Measurements from ENCODE around the gene GPSM1.
"Not testable (repeated sequence)": the region's sequence is repeated elsewhere in the genome, so short reads cannot be mapped to it uniquely, and the experiment has no call there.

The GPSM1 gene

DNA sequence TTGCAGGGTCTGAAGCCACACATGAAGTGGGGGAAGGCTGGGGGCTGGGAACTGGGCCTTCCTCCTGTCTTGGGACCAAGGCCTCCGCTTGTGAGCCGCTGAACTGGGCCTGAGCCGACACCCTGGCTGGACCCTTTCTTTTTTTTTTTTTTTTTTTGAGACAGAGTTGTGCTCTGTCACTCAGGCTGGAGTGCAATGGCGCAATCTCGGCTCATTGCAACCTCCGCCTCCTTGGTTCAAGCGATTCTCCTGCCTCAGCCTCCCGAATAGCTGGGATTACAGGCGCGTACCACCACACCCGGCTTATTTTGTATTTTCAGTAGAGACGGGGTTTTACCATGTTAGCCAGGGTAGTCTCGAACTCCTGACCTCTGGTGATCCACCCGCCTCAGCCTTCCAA lies 8.1 kb upstream of the GPSM1 start:
- DNase-seq, result not testable (repeated sequence)

DNA sequence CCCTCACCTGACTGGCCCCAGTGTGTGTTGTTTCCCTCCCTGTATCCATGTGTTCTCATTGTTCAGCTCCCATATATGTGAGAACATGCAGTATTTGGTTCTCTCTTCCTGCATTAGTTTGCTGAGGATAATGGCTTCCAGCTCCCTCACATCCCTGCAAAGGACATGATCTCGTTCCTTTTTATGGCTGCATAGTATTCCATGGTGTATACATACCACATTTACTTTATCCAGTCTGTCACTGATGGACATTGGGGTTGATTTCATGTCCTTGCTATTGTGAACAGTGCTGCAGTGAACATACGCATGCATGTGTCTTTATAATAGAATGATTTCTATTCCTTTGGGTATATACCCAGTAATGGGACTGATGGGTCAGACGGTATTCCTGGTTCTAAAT lies 7.4 kb upstream of the GPSM1 start:
- not testable (repeated sequence) for DNase-seq

DNA sequence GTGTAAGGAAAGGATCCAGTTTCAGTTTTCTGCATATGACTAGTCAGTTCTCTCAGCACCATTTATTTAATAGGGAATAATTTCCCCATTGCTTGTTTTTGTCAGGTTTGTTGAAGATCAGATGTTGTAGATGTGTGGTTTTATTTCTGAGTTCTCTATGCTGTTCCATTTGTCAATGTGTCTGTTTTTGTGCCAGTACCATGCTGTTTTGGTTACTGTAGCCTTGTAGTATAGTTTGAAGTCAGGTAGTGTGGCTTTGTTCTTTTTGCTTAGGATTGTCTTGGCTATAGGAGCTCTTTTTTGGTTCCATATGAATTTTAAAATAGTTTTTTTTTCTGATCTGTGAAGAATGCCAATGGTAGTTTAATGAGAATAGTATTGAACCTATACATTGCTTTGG lies 6.4 kb upstream of the GPSM1 start:
- DNase-seq, result not testable (repeated sequence)

DNA sequence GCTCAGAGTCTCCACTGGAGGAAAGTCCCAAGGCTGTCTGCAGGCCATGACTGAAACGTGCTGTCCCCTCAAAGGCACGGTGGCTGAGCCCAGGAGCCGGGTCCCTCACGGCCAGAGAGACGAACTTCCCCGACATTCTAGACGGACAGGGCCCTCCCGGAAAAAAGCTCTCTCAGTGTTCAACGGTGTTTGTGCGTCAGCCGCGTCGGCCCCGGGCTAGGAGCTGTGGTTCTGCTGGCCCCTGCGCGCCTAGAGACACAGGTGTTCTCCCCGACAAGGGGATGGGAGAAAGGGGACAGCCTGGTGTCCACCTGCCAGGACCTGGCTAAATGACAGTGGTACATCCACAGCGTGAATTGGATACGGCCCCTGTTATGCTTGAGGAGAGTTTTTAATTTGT lies 5.8 kb upstream of the GPSM1 start:
- no peak for DNase-seq

DNA sequence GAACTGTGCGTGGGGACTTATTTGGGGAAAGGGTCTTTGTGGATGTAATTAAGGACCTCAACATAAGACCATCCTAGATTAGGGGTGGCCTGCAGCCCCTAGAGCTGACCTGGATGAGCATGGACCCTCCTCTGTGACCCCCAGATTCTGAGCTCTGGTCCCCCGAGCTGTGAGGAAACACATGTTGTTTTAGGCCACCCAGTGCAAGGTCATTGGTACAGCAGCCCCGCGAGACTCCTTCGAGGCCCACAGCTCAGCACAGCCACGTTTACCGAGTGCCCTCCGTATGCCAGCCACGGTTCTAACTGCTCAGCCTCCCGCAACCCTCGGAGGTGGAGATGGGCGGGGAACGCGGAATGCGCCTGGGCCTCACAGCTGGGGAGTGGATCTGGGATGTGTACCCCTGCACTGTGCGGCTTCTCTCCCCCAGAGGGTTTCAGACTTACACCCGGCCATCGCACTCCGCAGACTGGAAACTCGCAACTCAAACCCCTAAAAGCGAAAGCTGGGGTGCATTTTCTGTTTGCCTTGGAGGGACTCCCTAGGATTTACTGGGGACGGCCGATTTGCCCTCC lies 4.5 kb upstream of the GPSM1 start:
- no peak for DNase-seq

DNA sequence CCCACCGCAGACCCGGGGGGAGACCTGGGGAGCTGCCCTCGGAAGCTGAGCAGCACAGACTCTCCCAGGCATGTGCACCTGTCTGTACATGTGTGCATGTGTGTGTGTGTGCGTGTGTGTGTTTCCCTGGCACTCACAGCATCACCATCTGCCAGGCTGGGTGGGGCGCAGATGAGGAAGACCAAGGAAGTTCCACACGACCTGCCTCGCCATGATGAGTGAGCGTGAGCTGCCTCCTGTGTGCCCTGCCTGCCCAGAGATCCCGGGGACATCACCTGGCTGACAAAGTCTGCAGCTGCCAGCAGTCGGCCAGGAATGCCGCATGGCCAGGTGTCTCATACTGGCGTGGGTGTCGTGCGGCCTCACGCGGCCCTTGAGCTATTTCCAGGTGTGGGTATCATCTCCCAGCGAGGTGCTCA lies 4.0 kb upstream of the GPSM1 start:
- no peak for DNase-seq

DNA sequence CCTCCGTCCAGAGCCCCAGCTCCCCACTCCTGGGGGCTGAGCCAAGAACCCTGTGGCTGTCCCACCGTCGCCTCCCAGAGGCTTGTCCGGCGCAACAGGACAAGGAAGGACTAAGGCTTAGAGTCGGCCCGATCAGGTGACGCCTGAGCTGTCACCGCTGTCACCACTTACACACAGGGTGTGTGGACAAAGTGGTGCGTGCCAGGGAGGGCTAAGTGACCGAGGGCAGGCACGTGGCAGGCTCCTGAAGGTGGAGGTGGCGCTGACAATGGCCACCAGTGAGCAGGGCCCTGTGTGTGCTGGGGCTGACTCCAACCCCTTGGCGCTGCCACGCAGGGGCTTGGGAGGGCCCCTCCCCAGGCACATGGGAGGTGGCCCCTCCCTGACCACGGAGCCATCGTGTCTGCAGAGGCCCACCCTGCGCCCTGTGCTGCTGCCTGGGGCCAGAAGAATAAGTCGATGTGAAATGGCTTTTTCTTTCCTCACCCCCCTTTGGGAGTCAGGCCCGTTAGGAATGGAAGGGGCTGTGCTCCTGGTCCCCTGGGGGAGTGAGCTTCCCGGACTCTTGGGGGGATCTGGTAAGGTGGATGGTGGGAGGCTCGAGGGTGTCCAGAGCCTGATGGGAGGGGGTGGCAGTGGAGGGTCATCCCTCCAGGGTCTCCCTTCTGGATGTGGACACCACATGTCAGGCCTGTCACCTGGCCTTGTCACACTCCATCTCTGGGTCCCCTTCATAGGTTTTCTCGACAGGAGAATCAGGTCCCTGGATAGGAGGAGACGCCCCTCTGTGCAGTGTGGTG lies 2.6 kb upstream of the GPSM1 start:
- no peak for DNase-seq

DNA sequence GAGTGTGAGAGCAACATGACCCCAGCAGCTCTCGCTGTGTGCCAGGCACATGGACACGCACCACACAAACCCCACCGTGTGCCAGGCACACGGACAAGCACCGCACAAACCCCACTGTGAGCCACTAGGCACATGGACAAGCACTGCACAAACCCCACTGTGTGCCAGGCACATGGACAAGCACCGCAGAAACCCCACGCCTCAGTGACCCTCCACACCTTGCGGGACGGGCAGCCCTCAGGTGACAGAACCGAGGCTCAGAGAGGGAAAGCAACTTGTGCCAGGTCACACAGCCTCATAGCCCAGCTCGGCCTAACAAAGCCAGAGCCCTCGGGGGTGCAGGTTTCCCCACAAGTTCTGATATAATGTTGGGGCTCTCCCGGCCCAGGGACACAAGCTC lies 2.0 kb upstream of the GPSM1 start:
- DNase-seq, result no peak

DNA sequence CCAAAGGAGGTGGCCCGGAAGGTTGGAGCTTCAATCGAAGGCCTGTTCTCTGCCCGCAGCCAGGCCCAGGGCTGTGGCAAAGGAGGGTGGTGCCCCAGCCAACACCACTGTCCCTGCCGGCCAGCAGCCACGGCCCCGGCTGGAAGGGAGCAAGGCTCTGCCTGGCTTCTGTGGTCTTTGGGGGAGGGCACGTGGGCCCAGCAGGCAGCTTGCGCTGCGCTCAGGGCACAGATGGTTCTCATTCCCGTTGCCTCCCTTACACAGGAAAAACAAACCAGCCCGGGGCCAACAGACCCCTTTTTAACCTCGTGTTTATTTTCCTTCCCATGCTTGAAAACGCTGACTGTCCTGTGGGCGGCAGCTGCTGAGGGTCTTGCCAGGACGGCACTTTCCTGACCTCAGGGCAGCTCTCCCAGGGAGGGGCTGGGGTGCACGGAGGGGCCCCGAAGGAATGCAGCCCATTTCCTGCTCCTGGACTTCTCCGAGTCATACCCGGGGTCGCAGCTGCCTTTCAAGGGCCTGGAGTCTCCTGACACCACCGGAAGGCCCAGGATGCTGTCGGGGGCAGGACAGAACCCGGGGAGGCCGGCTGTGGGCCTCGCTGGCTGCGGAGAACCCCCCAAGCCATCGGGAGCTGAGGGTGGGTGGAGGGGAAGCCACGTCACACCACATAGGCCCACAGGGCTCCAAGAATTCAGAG lies 1.1 kb upstream of the GPSM1 start:
- no peak for DNase-seq

DNA sequence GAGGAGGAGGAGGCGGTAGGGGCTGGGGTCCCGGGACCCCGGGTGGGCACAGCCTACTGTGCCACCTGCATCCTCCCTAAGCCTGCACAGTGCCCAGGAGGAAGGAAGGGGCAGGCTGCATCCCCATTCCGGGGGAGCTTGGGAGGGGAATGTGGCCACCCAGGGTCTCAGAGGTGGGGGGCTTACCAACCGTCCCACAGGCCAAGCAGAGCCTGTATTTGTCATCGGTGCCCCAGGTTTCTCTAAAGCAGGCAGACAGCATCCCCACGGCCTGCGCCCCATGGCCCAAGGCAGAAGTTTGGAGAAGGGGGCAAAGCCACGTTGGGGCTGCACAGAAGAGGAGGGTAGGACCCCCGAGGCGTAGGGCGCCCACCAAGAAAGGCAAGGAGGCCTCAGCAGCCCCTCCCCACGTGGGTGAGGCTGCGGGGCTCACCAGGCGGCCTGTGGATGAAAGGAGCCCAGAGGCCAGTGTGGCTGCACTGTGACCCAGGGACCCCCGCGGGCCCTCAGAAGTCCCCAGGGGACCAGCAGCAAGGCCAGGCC lies 507 bp upstream of the GPSM1 start:
- no peak for DNase-seq

DNA sequence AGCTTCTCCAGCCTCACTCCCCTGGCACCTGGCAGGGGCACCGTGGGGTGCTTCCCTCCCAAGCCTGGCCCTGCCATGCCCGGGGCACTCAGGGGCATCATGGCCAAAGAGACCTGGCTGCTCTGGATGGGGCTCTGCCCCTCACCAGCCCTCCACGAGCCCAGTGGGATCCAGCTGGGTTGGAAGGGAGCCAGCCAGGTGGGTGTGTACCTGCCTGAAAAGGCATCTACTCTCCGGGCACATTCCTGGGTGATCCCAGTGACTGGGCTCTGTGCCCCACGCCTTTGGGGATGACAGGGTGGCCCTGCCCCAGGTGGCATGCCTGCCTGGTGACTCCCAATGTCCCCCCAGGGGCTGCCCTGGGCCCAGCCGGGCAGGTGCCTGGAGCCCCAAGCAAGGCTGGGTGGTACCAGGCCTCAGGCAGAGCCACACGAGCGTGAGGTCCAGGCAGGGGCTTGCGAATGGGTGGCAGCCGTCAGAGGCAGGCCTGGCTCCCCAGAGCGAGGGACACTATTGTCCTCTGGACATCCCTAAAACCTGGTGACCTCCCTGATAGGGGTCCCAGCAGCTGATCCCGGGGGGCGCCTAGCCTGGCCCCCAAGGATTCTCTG lies 777 bp downstream of the GPSM1 start:
- DNase-seq, result no peak

DNA sequence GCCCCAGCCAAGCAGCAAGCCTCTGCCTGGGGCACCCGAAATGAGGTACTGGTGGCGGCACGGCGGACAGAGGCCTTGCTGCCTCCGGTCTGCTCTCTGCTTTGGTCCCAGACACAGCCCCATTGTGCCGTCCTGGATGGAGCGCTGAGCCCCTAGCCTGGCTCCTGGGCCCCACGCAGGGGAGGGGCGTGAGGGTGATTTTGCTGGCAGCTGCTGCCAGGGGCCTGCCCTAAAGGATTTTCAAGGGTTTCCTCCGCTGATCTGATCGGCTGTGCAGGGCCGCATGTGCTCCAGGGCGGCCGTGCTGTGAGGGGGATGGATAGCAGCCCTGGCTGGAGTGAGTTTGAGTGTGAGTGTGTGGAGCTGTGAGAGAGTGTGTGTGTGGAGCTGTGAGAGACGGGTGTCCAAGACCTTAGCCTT lies 1.3 kb downstream of the GPSM1 start:
- DNase-seq, result no peak

DNA sequence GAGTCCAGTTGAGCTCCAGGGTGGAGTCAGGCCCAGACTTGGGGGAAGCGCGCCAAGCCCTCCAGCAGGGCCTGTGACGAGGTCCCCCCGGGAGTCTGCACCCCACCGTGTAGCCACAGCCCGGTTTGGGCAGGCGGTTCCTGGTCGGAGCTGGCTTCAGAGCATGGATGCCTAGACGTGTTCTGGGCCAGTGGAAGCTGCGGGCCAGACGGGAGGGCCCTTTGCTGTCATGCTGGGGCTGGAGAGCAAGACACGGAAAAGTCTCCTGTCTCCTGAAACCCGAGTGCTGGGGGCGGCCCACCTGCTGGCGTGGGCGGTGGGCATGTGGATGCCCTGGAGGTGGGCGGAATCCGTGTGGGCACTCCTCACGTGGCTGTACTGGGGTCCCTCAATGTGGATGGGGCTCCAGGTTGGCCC lies 1.9 kb downstream of the GPSM1 start:
- no peak for DNase-seq

DNA sequence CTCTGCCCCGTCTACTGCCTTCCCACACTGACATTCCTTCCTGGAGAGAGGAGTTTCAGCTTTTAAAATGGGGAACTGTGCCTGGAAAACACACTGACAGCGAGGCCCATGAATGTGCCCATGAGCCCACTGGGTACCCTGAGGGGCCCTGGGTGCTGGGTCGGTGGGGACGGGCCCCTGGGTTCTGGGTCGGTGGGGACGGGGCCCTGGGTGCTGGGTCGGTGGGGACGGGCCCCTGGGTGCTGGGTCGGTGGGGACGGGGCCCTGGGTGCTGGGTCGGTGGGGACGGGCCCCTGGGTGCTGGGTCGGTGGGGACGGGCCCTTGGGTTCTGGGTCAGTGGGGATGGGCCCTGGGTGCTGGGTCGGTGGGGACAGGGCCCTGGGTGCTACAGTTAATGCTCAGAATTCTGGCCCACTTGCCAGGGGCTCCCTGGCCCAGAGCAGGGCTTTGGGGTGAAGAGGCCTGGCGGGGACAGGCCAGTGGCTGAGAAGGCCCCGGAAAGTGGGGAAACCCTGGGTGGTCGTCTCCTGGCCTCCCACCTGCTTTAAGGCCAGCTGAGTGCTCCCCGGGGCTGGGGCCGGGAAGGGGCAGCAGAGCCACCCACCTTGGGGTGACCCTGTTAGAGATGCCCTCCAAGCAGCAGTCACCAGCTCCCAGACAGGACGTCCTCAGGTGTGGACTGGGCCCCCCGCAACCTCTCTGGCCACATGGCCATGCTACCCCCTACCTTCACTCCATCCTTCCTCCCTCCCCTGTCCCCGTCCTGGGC lies 2.5 kb downstream of the GPSM1 start:
- no peak for DNase-seq

DNA sequence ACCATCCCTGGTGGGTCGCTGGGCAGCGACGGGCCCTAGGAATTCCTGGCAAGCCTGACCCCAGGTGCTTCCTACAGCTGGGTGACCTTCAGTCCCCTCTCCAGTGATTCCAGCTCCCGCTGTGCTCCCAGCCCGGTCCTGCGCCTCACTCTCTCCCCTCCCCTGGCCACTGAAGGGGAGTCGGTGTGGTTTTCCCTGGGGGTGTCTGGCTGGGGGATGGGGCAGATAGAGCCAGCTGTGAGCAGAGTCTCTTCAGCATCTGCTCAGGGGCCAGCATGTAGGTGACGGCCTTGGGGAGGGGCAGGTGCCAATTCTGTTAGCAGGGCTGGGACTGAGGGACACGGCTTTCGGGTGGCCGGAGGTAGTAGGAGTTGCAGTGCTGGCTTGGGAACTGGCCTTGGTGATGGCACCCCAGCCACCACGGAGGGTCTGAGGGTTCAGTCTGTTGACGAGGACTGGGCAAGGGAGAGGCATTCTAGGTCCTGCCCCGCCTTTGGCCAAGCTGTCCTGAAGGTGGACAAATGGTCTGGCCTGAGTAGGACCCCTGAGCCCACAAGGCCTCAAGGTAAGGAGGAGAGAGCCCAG lies 3.2 kb downstream of the GPSM1 start:
- no peak for DNase-seq

DNA sequence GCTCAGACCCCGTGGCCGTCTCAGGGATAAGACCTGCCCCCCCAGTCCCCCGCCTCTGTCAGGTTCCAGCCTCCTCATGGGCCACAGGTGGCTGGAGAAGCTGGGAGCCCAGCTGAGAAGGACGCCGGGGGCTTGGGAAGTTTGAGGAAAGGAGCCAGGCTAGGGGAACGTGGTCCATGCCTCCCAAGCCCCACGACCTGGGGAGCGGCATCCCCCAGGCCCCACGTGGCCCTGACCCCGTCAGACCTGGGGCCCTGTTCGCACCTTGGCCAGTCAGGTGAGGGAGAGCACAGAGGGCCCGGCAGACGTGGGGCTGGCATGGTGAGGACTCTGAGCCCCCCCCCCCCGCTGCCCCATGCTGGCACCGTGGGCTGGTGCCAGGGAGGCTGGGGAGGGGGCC lies 3.7 kb downstream of the GPSM1 start:
- no peak for DNase-seq

DNA sequence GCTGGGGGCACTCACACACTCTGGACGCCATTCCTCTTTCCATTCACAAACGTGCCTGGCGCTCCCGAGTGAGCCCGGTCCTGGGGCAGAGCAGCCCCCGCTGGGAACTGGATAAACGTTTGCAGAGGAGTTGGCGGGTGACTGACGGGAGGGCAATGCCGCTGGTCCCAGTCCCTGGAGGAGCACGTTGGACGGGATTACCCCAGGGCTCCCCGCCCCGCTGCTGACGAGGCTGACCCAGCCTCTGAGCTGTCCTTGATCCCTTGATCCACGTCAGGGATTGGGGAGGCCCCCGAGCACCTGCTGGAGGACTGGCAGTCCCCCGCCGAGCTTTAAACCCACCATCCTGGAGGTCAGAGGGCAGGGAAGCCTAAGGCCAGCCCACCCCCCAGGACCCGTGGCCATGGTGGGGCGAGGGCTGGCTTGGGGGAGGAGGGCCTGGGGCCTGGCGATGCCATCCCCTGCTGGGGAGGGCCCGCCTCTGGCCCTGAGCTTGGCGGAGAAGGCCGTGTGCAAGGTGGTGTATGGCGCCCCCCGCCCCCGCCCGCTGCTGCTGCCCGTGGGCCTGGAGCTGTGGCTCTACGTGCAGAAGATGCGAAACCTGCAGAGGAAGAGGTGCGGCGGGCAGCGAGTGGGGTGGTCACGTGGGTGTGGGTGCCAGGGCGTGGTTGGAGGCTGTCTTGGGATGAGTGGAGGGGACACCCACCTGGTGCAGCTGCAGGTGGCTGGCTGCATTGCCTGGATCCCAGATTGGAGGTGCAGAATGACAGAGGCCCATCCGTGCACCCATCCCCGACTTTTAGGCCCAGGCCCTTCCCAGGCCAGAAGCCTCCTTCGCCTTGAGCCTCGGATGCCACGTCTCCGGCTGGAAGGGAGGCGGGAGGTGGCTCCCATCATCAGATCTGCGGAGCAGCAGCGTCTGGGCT lies 4.5 kb downstream of the GPSM1 start:
- DNase-seq, result no peak

DNA sequence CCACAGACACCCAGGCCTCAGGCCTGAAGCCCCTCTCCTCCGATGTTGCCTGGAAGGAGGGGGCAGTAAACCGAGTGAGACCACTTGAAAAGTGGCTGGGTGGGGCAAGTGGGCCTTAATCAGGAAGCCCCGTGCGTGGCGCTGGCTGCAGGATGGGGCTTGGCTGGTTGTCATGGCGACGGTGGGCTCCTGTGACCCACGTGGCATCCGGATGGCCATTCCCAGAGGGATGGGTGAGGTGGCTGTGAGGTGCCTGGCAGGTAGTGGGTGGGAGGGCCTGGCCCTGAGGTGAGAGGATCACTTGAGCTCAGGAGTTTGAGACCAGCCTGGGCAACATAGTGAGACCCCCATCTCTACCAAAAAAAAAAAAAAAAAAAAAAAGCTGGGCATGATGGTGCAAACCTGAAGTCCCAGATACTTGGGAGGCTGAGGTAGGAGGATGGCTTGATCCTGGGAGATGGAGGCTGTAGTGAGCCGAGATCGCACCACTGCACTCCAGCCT lies 5.2 kb downstream of the GPSM1 start:
- DNase-seq, result no peak

DNA sequence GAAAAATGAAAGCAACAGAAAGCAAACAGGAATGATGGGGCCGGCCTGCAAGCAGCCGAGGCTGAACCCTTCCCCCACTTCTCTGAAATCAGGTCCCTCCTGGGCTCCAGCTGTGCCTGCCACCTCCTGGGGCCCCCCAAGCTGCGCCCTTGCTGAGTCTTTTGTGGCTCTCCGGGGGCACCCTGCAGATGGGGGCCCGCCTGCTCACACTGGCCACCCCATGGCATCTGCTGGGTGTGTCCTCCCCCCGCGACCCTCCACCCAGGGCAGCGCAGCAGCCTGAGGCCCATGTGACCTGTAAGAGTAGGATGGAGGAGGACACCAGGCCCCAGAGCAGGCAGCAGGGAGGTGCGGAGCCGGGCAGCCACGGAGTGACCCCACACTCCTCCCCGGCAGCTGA lies 5.7 kb downstream of the GPSM1 start:
- DNase-seq, result no peak

DNA sequence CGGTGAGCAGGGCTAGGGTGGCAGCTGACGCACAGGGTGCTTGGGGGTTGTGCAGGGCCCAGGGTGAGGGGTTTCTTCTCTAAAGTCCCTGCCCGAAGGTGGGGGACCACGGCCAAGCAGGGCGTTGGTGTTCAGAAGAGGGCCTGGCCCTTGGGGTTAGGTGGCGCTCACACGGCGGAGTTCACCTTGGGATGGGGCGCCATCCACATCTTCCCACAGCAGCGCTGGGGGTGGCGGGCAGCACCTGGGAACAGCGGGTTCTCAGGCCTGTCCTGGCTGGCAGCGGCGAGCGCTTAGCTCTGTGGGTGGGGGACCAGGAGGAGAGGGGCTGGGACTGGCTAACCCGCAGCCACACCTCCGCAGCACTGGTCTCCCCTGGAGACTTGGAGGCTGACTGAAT lies 6.1 kb downstream of the GPSM1 start:
- no peak for DNase-seq

DNA sequence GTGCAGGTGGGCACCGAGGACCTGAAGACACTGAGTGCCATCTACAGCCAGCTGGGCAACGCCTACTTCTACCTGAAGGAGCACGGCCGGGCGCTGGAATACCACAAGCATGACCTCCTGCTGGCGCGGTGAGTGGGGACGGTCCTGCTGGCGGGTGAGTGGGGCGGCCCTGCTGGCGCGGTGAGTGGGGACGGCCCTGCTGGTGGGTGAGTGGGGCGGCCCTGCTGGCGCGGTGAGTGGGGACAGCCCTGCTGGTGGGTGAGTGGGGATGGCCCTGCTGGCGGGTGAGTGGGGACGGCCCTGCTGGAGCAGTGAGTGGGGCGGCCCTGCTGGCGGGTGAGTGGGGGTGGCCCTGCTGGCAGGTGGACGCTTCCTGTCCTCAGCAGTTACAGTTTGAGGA lies 7.2 kb downstream of the GPSM1 start:
- DNase-seq, result no peak

Data from GOT3 (cell line).